Measurements from ENCODE around the gene HSDL2. TPM values are rescaled to one million over a fixed set of nuclear protein-coding genes. Genes with fewer than 3 reads are reported as not detected.
A peak's percentile ranks its signal among the peaks of the same experiment; 100 is the strongest.

HSDL2 gene
- total RNA-seq (2014; rRNA removed) (24.6 and 37.0 TPM in 2 replicates), Bru-seq, nascent RNA (percentile 65 among the genes with signal in this experiment), BruChase-seq, experiment 1, labeled RNA remaining after a 6-hour chase (percentile 62 among the genes with signal in this experiment), BruChase-seq, experiment 2, labeled RNA remaining after a 2-hour chase (percentile 66 among the genes with signal in this experiment)
- long read RNA-seq, transcript HSDL2-201 (9 exons, 2,983 nt): minor isoform, 5 of 54 reads
- long read RNA-seq, transcript HSDL2-202 (11 exons, 3,350 nt): major isoform, 31 of 54 reads
- long read RNA-seq, partial matches to known transcripts: 2 of 54 reads
- long read RNA-seq, other reads (novel, unspliced or antisense): 16 of 54 reads

DNA sequence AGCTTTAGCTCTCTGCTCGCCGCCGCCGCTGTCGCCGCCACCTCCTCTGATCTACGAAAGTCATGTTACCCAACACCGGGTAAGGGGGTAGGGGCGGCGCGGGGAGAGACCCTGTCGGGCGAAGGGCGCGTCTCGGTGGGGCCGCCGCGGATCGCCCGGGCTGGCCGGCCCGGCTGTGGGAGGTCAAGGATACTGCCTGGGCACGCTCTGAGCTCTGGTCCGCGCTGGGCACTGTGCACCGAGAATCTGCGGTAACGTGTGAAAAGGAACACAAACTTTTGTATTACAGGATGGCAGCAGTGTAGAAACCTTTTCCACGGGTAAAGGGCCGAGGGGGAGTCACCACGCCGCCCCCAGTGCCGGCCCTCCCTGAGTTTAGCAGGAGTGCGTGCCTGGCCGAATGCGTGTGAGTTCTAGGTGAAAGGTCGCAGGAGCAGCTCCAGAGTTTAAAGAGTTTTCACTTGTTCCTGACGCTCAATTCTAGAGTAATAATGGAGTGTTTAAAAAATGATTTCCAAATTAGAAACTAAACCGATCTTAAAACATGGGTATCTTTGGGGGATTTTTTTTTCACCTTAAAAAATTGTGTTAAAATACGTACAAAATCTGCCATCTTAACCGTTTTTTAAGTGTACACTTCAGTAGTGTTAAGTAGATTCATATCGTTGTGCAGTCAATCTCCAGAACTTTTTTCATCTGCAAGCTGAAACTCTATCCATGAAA, at the start of gene HSDL2:
Gene HSDL2 (plus strand): TSS at position 7 of the 723 bp plus-strand sequence. CDS start 56 bp downstream, at position 63.
- peak; percentile 41 for ATAC-seq
- Histone ChIP-seq H4K20me1 (ENCODE audit: low read length) (0 out of 2 replicates have a peak, but pooled peaks cover 3% of the 10 kb centered on the region), H3K4me2 (ENCODE audit: low read length) (peak within 1 kb of the TSS; percentile 89), H3K36me3 (ENCODE audit: low read depth, low read length) (no peaks in the 10 kb centered on the region), H3K27ac (ENCODE audit: low read length) (peak within 1 kb of the TSS; percentile 75), H3K9ac (ENCODE audit: low read length) (peak within 1 kb of the TSS; percentile 91), H3K9me2 (replicated peaks; ENCODE audit: low read length) (no peaks in the 10 kb centered on the region), H2AFZ (ENCODE audit: low read length) (peak within 1 kb of the TSS; percentile 94), H3K79me2 (ENCODE audit: low read length) (peaks cover 65% of the 10 kb centered on the region), H3K4me3 (ENCODE audit: low read length) (peak within 1 kb of the TSS; percentile 99), H3K4me1 (ENCODE audit: insufficient read depth, low read length) (peaks cover 21% of the 10 kb centered on the region), H3K27me3 (ENCODE audit: low read length) (no peaks in the 10 kb centered on the region), H3F3A (ENCODE audit: low read length, unreplicated experiment) (no peaks in the 10 kb centered on the region), H3K9me3 (ENCODE audit: low read length) (no peaks in the 10 kb centered on the region)
- BruUV-seq (replicated peaks): TSS peak; percentile 57
- POLR2A ChIA-PET (ENCODE audit: unreplicated experiment): interaction anchor here (0.5 to 0.8 kb wide), 3 partner anchors 234 to 437 kb away, joined by 3 to 4 read pairs (median 3); no protein-coding TSS in a partner anchor
- TF ChIP-seq EZH2 (IDR thresholded peaks at IDR 0.05; ENCODE audit: low read length, unreplicated experiment): no peak
- TF ChIP-seq, protein P1, sequence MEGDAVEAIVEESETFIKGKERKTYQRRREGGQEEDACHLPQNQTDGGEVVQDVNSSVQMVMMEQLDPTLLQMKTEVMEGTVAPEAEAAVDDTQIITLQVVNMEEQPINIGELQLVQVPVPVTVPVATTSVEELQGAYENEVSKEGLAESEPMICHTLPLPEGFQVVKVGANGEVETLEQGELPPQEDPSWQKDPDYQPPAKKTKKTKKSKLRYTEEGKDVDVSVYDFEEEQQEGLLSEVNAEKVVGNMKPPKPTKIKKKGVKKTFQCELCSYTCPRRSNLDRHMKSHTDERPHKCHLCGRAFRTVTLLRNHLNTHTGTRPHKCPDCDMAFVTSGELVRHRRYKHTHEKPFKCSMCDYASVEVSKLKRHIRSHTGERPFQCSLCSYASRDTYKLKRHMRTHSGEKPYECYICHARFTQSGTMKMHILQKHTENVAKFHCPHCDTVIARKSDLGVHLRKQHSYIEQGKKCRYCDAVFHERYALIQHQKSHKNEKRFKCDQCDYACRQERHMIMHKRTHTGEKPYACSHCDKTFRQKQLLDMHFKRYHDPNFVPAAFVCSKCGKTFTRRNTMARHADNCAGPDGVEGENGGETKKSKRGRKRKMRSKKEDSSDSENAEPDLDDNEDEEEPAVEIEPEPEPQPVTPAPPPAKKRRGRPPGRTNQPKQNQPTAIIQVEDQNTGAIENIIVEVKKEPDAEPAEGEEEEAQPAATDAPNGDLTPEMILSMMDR (conservative IDR thresholded peaks at IDR 0.05; ENCODE audit: low read depth, low read length): no peak
- TF ChIP-seq EZH2phosphoT487 (IDR thresholded peaks at IDR 0.05; ENCODE audit: borderline replicate concordance, low read length): no peak
- CTCF ChIA-PET: interaction anchor here (0.6 kb wide), 1 partner anchor 112 kb away, joined by 4 read pairs; no protein-coding TSS in a partner anchor
- peak; percentile 30 for DNase-seq
- intact Hi-C loops (cut with micrococcal nuclease): loop anchor here (10.0 kb wide), 2 partner anchors 105 to 285 kb away; partner anchors contain the start of gene KIAA1958

DNA sequence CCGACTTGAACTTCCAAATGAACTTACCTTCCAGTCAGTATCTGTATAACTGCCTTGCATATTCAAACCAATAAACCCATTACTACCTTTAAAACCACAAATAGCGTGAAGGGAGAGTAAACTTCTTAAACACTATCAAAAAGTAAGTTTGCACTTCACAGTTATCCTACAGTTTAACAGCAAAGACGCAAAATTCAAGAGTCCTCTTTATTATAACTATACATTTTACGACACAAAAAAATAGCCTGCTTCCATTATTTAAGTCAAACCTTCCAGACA, 48.3 kb upstream of the HSDL2 start:
- Histone ChIP-seq H3K36me3 (ENCODE audit: low read depth, low read length) (no peaks in the 10 kb centered on the region), H4K20me1 (ENCODE audit: low read length) (peaks cover 18% of the 10 kb centered on the region), H3K4me3 (ENCODE audit: low read length) (peak overlapping the region; percentile 98), H3K27me3 (ENCODE audit: low read length) (no peaks in the 10 kb centered on the region), H3K9me3 (ENCODE audit: low read length) (no peaks in the 10 kb centered on the region), H3K4me2 (ENCODE audit: low read length) (peak overlapping the region; percentile 88), H3K27ac (ENCODE audit: low read length) (no peak overlapping the region), H3K9ac (ENCODE audit: low read length) (peak overlapping the region; percentile 89), H2AFZ (ENCODE audit: low read length) (no peak overlapping the region), H3K79me2 (ENCODE audit: low read length) (peaks cover 65% of the 10 kb centered on the region), H3K4me1 (ENCODE audit: insufficient read depth, low read length) (peaks cover 18% of the 10 kb centered on the region), H3F3A (ENCODE audit: low read length, unreplicated experiment) (no peaks in the 10 kb centered on the region), H3K9me2 (replicated peaks; ENCODE audit: low read length) (no peaks in the 10 kb centered on the region)
- no peak for TF ChIP-seq EZH2 (IDR thresholded peaks at IDR 0.05; ENCODE audit: low read length, unreplicated experiment)
- TF ChIP-seq, protein P1 (conservative IDR thresholded peaks at IDR 0.05; ENCODE audit: low read depth, low read length): no peak
- no peak for TF ChIP-seq EZH2phosphoT487 (IDR thresholded peaks at IDR 0.05; ENCODE audit: borderline replicate concordance, low read length)
- peak; percentile 18 for DNase-seq
- no peak for ATAC-seq
- intact Hi-C loops (cut with micrococcal nuclease): no loop called here
- BruUV-seq (replicated peaks): no TSS peak
- ChIA-PET CTCF (no interaction called here), POLR2A (ENCODE audit: unreplicated experiment) (no interaction called here)

All from PC-3 (cell line).